Measurements from ENCODE around the gene PTPN22.

DNA sequence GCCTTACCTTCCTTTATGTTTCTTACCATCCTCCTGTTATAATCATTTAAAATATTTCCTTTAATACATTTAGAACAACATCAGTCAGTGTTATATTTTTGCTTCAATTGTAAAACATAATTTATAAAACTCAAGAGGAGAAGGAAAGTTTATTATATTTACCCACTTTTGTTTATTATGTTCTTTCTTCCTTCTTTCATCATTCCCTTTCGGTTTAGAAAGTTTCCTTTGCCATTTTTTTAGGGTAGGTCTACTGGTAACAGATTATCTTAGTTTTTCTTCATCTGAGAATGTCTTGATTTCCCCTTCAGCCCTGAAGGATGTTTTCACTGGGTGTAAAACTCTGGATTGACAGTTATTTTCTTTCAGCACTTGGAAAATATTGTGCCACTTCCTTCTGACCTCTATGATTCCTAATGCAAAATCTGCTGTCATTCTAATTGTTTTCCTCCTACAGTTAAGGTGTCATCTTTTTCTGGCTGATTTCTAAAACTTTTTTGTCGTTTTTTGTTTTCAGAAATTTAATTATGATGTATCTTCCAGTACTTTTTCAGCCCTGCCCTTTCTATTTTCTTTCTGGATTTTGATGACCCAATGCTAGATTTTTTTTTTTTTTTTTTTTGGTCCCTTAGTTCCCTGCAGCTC is 25.0 kb downstream of the PTPN22 start:
- TF ChIP-seq, protein P1, sequence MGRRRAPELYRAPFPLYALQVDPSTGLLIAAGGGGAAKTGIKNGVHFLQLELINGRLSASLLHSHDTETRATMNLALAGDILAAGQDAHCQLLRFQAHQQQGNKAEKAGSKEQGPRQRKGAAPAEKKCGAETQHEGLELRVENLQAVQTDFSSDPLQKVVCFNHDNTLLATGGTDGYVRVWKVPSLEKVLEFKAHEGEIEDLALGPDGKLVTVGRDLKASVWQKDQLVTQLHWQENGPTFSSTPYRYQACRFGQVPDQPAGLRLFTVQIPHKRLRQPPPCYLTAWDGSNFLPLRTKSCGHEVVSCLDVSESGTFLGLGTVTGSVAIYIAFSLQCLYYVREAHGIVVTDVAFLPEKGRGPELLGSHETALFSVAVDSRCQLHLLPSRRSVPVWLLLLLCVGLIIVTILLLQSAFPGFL (CRISPR knock-in tag; IDR thresholded peaks at IDR 0.05; ENCODE audit: borderline replicate concordance), result no peak
- TF ChIP-seq JUN (CRISPR knock-in tag; IDR thresholded peaks at IDR 0.05), result no peak
- TF ChIP-seq, protein P2, sequence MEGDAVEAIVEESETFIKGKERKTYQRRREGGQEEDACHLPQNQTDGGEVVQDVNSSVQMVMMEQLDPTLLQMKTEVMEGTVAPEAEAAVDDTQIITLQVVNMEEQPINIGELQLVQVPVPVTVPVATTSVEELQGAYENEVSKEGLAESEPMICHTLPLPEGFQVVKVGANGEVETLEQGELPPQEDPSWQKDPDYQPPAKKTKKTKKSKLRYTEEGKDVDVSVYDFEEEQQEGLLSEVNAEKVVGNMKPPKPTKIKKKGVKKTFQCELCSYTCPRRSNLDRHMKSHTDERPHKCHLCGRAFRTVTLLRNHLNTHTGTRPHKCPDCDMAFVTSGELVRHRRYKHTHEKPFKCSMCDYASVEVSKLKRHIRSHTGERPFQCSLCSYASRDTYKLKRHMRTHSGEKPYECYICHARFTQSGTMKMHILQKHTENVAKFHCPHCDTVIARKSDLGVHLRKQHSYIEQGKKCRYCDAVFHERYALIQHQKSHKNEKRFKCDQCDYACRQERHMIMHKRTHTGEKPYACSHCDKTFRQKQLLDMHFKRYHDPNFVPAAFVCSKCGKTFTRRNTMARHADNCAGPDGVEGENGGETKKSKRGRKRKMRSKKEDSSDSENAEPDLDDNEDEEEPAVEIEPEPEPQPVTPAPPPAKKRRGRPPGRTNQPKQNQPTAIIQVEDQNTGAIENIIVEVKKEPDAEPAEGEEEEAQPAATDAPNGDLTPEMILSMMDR (IDR thresholded peaks at IDR 0.05), result no peak
- TF ChIP-seq ZNF121 (CRISPR knock-in tag; IDR thresholded peaks at IDR 0.05), result no peak
- no peak for TF ChIP-seq RELA (CRISPR knock-in tag; IDR thresholded peaks at IDR 0.05; ENCODE audit: borderline replicate concordance)
- TF ChIP-seq, protein P3, sequence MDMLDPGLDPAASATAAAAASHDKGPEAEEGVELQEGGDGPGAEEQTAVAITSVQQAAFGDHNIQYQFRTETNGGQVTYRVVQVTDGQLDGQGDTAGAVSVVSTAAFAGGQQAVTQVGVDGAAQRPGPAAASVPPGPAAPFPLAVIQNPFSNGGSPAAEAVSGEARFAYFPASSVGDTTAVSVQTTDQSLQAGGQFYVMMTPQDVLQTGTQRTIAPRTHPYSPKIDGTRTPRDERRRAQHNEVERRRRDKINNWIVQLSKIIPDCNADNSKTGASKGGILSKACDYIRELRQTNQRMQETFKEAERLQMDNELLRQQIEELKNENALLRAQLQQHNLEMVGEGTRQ (CRISPR knock-in tag; IDR thresholded peaks at IDR 0.05), result no peak
- TF ChIP-seq CBFB (CRISPR knock-in tag; IDR thresholded peaks at IDR 0.05; ENCODE audit: low read depth), result no peak

Measured in WTC11 (cell line).